Globus pallidus (tissue), 1 donor: ENCODE data around the gene PRL.

Experiments
- DNase-seq: peaks from one replicate; pipeline ENCODE4 v3.0.0-alpha.2; 2015; ENCODE audit warnings: low spot score

The PRL gene

GRCh38 chr6:22294301-22294700 is 2.5 kb downstream of the PRL start:
- DNase-seq = no peak

DNA sequence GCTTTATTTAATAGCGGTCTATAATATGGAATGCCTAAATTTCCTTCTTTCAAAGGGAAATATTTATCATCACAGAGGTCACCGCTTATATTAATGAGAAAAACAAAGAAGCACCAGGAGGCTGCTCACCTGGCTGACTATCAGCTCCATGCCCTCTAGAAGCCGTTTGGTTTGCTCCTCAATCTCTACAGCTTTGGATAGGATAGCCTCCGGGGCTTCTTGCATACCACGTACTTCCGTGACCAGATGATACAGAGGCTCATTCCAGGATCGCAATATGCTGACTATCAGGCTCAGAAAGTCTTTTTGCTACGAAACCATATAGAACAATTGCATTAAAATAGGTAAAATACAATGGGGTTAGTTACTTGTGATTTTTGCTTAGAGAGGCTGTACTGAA is 6.8 kb downstream of the PRL start:
- DNase-seq = no peak

DNA sequence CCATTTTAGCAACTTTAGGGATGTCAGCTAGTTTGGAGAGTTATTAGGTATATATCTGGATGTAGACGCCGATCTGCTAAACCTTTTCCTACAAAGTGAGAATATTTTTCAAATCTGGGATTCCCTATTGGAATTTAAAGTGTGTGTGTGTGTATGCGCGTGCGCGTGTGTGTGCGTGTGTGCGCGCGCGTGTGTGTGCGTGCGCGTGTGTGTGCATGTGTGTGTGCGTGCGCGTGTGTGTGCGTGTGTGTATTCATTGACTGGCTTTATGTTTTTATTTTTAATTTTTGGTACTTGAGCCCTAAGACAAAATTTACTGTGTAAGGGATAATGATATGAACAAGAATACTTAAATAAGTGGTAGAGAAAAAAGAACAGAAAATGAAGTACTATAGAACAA is 8.1 kb downstream of the PRL start:
- no peak for DNase-seq

DNA sequence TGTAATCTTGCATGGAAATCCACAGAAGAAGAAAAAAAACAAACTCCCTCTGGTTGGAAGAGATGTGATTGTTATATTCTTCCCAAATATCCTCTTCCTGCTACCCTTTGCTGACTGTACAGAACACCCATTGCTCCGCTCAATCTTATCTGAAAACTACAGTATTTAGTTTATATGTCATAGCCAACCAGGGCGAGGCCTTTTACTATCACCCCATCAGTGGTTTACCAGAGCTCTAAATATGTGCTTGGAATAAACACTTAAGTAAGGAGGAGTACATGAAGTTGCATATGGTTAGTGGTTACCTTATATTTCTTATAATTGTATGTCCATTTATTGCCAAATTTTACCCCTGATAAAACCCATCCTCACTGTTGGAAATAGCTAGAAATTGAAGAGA is 12.2 kb downstream of the PRL start:
- DNase-seq = no peak

GRCh38 chr6:22281341-22282085 is 15.3 kb downstream of the PRL start:
- DNase-seq = no peak

- DNase-seq = no peak
These were observed 17.4 kb downstream of the PRL start for GRCh38 chr6:22279427-22279826.

- DNase-seq = no peak
These were observed 25.8 kb downstream of the PRL start for GRCh38 chr6:22271081-22271480.

DNA sequence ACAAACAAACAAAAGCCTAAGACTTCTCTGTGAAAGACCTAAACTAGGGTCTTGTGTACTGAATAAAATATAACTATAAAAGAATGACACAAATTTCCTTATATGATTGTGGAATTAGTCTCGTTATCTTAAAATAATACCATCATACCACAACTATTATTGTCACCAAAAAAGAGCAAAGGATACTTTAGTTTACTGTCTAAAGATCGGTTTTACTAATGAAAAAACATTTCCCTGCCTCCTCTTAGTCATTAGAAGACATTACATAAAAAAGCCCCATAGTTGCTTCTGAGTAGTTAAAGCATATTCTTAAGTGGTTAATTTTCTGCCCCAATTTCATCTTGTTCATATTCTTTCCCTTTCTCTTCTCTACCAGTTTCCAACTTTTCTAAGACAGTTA is 33.1 kb downstream of the PRL start:
- no peak for DNase-seq

DNA sequence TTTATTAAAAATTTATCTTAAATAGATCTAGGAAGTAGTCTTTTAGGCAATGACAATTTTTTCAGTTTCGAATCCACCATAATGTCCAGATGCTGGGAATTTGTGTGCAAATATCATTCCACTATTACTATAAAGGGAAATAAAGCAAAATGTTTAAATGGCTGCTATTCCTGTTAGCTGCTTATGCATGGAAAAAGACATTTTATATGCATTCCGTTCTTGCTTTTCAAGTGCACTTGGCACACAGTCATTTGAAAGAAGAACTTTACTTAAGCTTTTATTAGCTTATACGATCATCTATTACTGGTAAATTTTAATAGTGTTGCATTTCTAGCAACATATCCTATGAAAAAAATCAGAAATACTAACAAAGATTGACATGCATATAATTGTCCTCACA is 42.0 kb downstream of the PRL start:
- no peak for DNase-seq

DNA sequence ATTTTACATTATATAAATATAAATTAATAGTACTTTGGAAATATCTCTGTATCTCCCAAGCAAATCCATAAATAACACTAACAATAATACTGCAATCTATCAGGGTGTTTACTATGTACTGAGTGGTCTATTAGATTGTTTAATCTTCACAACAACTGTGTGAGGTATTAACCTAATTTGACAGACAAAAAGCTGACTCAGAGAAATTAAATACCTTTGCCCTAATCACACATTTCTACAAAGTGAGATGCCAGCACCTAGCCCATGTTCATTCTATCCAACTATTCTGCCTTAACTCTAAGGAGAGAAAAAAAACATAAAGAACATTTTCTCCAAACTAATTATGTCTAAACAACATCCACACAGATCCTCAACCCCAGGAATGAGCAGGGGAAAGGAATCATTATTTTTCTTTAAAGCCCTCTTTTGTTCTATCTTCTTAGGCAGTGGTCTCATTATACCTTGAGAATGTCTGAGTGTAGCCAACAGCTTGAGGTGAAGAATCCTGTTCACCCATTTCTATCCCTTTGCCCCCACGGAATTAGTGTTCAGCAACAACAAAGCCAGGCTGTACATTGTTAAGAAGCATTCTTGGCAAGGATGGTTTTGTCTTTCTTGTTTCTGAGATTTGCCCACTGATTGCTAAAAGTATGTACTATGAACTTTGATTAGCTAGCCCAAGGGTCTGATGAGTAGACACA is 42.7 kb downstream of the PRL start:
- no peak for DNase-seq

- no peak for DNase-seq
These were observed 45.5 kb downstream of the PRL start for GRCh38 chr6:22251348-22251747.

GRCh38 chr6:22250486-22250885 is 46.4 kb downstream of the PRL start:
- DNase-seq = no peak

DNA sequence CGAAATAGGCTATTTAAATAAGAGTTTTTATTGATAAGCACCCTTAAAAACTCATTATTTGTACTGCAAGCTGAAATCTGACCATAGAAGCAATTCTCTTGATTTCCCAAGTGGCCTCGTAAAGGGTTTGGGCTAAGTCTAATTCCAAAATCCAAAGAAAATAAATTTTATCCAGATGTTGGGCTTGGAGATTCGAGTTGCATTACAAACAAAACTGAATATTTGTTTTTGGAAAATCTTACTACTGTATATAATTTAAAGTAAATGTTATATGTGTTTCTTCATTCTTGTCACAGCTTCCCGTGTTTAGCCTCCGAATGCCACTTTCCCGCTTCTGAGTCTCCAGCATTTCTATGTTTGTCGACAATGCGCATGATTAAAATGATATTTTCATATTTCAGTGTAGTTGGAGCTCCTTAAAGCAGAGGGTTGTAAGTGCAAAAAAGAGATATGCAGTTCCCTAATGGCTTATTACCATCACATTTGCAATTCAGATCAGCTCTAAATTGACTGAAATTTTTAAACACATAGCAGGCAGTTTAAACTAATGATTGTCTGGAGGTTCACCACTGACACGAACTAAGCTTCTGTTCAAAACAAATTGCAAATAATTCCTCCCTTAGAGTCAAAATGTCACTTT is 47.0 kb downstream of the PRL start:
- DNase-seq = no peak

DNA sequence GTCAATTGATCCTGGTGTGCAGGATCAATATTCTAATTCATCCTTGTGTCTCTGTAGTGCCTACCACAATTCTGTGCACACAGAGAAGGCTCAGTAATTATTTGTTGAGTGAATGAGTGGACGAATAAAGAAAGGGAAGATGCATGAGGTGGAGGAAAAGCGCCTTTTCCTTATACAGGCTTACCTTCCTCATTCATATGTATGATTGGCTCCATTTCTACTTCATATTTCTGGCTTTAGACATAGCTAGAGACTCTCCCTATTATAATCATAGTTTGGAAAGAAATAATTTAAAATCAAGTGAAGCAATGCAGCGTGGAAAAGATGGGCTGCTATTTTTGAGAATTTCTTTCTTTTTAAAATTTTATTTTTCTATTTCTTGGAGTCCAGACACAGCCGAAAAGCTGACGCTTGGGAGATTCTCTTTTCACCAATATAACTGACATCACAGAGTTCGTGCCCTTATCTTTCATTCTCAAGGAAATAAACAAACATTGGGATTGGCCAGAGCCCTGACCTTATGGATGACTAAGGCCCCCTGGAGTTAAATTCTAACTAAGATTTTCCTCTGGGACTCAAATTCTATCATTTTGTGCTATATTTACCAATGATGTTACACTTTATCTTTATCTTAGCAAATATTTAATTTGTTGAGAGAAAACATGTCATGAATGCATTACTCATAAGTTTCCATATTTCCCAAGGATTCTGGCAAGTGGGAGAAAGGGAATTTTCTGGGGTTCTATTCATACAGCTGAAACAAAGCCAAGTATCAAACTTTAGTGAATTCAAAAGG is 48.1 kb downstream of the PRL start:
- no peak for DNase-seq

- no peak for DNase-seq
These were observed 48.8 kb downstream of the PRL start for GRCh38 chr6:22247916-22248482.

- no peak for DNase-seq
These were observed 56.8 kb downstream of the PRL start for GRCh38 chr6:22240025-22240424.

DNA sequence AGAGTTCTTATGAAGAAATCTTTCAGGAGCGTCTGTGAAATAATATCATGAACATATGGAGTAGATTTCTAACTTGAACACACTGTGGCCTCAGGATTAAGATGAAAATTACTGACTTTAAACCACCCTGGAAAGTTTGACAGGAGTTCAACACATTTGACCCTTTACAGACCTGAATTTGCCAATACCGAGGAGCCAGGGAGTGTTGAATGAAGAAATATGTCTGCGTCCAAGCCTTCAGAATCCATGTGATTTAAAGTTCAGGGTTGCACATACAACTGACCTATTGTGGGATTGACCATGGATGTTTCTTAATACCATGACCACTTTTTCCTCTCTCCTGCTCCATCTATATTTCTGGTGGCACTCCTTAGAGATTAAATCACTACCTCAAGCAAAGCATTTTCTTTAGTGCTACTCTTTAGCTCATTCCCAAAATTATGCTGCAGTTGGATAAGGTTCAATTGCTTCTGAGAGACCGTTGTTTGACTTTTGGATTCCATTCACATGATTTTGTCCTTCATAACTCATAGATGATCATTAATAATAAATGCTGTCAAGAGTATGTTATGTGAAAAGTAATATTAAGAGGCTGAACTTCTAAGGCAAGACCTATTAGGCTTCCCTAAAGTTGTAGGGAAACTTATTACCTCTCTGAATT is 57.4 kb downstream of the PRL start:
- no peak for DNase-seq

DNA sequence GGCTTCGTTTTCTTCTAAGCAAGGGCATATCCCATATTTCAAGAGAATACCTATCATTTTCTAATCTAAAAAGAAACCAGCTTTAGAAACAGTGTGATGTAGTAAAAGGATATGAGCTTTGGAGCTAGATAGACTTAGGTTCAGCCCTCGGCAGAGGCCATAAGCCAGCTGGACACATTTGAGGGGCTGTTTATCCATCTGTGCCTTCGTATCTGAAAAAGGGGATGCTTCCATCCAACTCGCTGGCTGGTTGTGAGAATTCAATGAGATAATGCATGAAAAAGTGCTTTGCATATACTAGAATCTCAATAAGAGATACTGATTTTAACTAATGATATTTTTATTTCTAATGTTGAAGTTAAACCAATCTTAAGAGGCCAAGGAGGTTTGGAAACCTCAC is 58.0 kb downstream of the PRL start:
- DNase-seq = no peak

- no peak for DNase-seq
These were observed 59.3 kb downstream of the PRL start for GRCh38 chr6:22237526-22237925.
